GM10847 (cell line): Measurements from ENCODE around the gene PSIP1.

Source experiments
- POLR2A ChIP-seq: IDR thresholded peaks from 2 replicates; pipeline ENCODE4 v1.6.1; 2011; ENCODE audit not compliant: insufficient read length; ENCODE audit errors: extremely low read depth

The PSIP1 gene

GRCh38 chr9:15513335-15513734 lies 2.6 kb upstream of the PSIP1 start:
- TF ChIP-seq POLR2A = no peak

- TF ChIP-seq POLR2A = no peak
Observed at GRCh38 chr9:15512889-15513288, 2.1 kb upstream of the PSIP1 start.

DNA sequence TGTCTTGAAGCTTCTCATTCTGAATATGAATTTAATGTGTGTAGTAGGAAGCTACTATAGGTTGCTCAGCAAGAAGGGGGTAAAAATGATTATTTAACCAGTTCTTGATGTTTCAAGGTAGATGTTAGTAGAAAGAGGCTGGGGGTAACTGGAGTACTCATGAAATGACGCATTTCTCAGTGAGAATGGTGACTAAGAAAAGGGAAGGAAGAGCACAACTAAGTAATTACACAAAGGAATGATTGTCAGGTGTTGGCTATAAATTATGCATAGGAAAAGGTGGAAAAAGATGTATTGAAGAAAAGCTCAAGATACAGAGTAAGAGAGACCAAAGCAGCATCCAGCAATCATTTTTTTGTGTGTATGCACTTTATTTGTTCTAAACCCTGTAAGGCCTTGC lies 1.4 kb upstream of the PSIP1 start:
- no peak for TF ChIP-seq POLR2A

DNA sequence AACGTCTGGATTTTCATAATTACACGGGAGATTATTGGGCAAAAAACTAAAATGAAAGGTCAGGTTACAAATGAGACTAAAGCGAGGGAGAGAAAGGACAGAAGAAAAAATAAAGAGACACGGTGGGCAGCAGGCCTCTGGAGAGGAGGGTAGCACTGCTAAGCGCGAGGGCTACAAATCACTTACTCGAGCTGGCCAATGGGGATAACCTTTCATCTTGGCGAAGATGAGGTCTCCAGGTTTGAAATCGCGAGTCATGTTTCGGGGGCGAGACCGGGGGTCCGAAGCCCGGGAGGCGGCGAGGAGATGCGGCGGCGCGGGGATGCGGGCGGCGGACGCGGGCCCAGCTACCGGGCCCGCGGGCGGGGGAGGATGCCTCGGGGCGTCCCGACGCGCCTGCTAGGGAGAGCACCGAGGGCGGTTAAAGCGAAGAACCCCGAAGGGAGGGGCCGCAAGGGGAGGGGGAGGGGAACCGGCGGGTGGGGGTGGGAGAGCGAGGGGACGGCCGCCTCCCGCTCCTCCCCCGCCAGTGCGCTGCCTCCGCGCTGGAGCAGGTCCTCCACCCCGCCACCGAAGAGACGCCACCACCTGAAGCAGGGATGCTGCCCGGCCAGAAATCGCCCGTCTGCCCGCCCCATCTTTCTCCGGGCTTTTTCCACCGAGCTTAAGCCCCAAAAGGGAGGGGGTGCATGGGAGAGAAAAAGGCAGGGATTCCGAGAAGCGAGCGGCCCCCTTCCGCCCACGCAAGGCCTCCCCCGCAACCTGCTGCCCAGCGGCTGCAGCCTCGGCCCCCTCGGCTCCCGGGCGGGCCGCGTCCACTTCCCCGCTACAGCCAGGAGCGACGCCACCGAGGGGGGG lies 610 bp downstream of the PSIP1 start:
- TF ChIP-seq POLR2A = no peak

- no peak for TF ChIP-seq POLR2A
Observed at GRCh38 chr9:15505921-15506320, 4.8 kb downstream of the PSIP1 start.

GRCh38 chr9:15501803-15502202 lies 9.0 kb downstream of the PSIP1 start:
- TF ChIP-seq POLR2A = no peak

GRCh38 chr9:15501179-15501578 lies 9.6 kb downstream of the PSIP1 start:
- no peak for TF ChIP-seq POLR2A

DNA sequence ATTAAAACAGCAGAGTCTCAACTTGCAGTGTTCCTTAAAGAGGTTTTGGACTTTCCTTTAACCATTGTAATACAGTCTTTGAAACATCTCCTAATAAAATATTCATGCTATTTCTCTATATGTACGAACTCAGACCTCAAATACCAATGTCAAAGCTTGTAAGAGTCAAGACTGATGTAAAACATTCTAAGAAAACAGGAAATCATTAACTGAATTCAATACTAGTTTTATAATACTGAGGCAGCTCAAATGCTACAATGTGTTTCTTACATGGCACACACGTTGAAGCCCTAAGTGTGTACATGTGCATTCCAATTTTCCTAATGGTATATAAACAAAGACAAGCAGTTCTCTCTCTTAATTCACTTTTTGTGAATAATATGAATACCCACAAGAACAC lies 11.6 kb downstream of the PSIP1 start:
- TF ChIP-seq POLR2A = no peak

GRCh38 chr9:15498246-15498995 lies 12.3 kb downstream of the PSIP1 start:
- TF ChIP-seq POLR2A = no peak

DNA sequence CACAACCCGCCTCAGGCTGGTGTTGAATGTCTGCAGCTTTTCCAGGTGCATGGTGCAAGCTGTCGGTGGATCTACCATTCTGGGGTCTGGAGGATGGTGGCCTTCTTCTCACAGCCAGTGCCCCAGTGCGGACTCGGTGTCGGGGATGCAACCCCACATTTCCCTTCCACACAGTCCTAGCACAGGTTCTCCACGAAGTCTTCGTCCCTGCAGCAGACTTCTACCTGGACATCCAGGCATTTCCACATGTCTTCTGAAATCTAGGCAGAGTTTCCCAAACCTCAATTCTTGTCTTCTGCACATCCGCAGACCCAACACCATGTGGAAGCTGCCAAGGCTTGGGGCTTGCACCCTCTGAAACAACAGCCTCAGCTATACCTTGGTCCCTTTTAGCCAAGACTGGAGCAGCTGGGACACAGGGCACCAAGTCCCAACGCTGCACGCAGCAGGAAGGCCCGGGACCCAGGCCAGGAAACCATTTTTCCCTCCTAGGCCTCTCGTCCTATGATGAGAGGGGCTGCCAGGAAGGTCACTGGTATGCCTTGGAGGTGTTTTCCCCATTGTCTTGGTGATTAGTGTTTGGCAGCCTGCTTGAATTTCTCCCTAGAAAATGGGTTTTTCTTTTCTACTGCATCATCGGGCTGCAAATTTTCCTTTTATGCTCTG lies 18.2 kb downstream of the PSIP1 start:
- TF ChIP-seq POLR2A = no peak

DNA sequence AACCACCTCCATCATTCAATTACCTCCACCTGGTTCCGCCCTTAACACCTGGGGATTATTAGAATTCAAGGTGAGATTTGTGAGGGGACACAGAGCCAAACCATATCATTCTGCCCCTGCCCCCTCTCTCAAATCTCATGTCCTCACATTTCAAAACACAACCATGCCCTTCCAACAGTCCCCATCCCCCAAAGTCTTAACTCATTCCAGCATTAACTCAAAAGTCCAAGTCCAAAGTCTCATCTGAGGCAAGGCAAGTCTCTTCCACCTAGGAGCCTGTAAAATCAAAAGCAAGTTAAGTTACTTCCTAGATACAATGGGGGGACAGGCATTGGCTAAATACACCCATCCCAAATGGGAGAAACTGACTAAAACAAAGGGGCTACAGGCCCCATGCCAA lies 18.8 kb downstream of the PSIP1 start:
- TF ChIP-seq POLR2A = no peak

GRCh38 chr9:15485836-15486666 lies 24.7 kb downstream of the PSIP1 start:
- TF ChIP-seq POLR2A = no peak

GRCh38 chr9:15484802-15485201 lies 26.0 kb downstream of the PSIP1 start:
- TF ChIP-seq POLR2A = no peak

GRCh38 chr9:15482146-15482545 lies 28.6 kb downstream of the PSIP1 start:
- TF ChIP-seq POLR2A = no peak

DNA sequence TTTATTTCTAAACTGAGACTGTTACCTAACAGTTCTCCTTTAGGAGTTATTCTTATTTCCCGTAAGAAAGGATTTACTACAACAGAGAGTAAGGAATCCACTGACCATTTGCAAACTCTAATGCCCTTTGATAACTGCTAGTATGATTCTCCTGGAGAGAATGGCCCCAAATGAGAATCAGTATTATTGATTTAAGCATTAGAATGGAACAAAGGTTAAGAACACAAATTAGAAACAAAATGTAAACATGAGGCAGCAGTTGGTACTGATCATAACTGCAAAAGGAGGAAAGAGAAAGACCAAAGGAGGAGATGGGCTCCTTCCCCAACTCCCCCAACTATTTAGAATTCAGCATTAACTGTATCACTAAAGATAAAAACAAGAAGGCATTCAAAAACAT lies 30.7 kb downstream of the PSIP1 start:
- TF ChIP-seq POLR2A = no peak
